ENCODE data around the gene CCDC57. TPM values are rescaled to one million over a fixed set of nuclear protein-coding genes. Genes with fewer than 3 reads are reported as not detected.

The CCDC57 gene
- total RNA-seq, 1 donor from 2014 or later, result 37.2 TPM

- H3K27ac Mint-ChIP-seq (ENCODE audit: unreplicated experiment), result no peak overlapping the region
- H3K4me1 Mint-ChIP-seq (ENCODE audit: unreplicated experiment), result no peaks in the 10 kb centered on the region
- H3K4me3 Mint-ChIP-seq (ENCODE audit: unreplicated experiment), result no peak overlapping the region
- no peak for TF ChIP-seq CTCF (IDR thresholded peaks at IDR 0.05; ENCODE audit: unreplicated experiment)
- no peaks in the 10 kb centered on the region for H3K36me3 Mint-ChIP-seq (ENCODE audit: low read depth, unreplicated experiment)
- H3K9me3 Mint-ChIP-seq (ENCODE audit: unreplicated experiment), result no peaks in the 10 kb centered on the region
- no peak for DNase-seq (ENCODE audit: low spot score)
- H3K27me3 Mint-ChIP-seq (ENCODE audit: unreplicated experiment), result peaks cover 6% of the 10 kb centered on the region
Observed at GRCh38 chr17:82060614-82061013, 152.0 kb downstream of the CCDC57 start.

- peaks cover 6% of the 10 kb centered on the region for H3K27me3 Mint-ChIP-seq (ENCODE audit: unreplicated experiment)
- no peak for DNase-seq (ENCODE audit: low spot score)
- H3K36me3 Mint-ChIP-seq (ENCODE audit: low read depth, unreplicated experiment), result no peaks in the 10 kb centered on the region
- no peak overlapping the region for H3K27ac Mint-ChIP-seq (ENCODE audit: unreplicated experiment)
- TF ChIP-seq CTCF (IDR thresholded peaks at IDR 0.05; ENCODE audit: unreplicated experiment), result no peak
- H3K4me3 Mint-ChIP-seq (ENCODE audit: unreplicated experiment), result no peak overlapping the region
- H3K9me3 Mint-ChIP-seq (ENCODE audit: unreplicated experiment), result no peaks in the 10 kb centered on the region
- H3K4me1 Mint-ChIP-seq (ENCODE audit: unreplicated experiment), result no peaks in the 10 kb centered on the region
Observed at GRCh38 chr17:82060001-82060380, 152.7 kb downstream of the CCDC57 start.

- TF ChIP-seq CTCF (IDR thresholded peaks at IDR 0.05; ENCODE audit: unreplicated experiment), result no peak
- Mint-ChIP-seq H3K27me3 (ENCODE audit: unreplicated experiment) (peaks cover 6% of the 10 kb centered on the region), H3K9me3 (ENCODE audit: unreplicated experiment) (no peaks in the 10 kb centered on the region), H3K4me1 (ENCODE audit: unreplicated experiment) (no peaks in the 10 kb centered on the region), H3K27ac (ENCODE audit: unreplicated experiment) (no peak overlapping the region), H3K36me3 (ENCODE audit: low read depth, unreplicated experiment) (no peaks in the 10 kb centered on the region), H3K4me3 (ENCODE audit: unreplicated experiment) (no peak overlapping the region)
- DNase-seq (ENCODE audit: low spot score), result no peak
Observed at GRCh38 chr17:82059272-82060000, 153.2 kb downstream of the CCDC57 start.

GRCh38 chr17:82058855-82059249, 153.8 kb downstream of the CCDC57 start:
- DNase-seq (ENCODE audit: low spot score), result no peak
- no peaks in the 10 kb centered on the region for H3K4me1 Mint-ChIP-seq (ENCODE audit: unreplicated experiment)
- no peak overlapping the region for H3K27ac Mint-ChIP-seq (ENCODE audit: unreplicated experiment)
- H3K4me3 Mint-ChIP-seq (ENCODE audit: unreplicated experiment), result no peak overlapping the region
- no peak for TF ChIP-seq CTCF (IDR thresholded peaks at IDR 0.05; ENCODE audit: unreplicated experiment)
- H3K27me3 Mint-ChIP-seq (ENCODE audit: unreplicated experiment), result peaks cover 7% of the 10 kb centered on the region
- no peaks in the 10 kb centered on the region for H3K9me3 Mint-ChIP-seq (ENCODE audit: unreplicated experiment)
- H3K36me3 Mint-ChIP-seq (ENCODE audit: low read depth, unreplicated experiment), result no peaks in the 10 kb centered on the region

GRCh38 chr17:82058230-82058854, 154.3 kb downstream of the CCDC57 start:
- no peaks in the 10 kb centered on the region for H3K4me1 Mint-ChIP-seq (ENCODE audit: unreplicated experiment)
- no peak for TF ChIP-seq CTCF (IDR thresholded peaks at IDR 0.05; ENCODE audit: unreplicated experiment)
- no peak overlapping the region for H3K27ac Mint-ChIP-seq (ENCODE audit: unreplicated experiment)
- no peak for DNase-seq (ENCODE audit: low spot score)
- H3K4me3 Mint-ChIP-seq (ENCODE audit: unreplicated experiment), result no peak overlapping the region
- H3K27me3 Mint-ChIP-seq (ENCODE audit: unreplicated experiment), result peaks cover 10% of the 10 kb centered on the region
- no peaks in the 10 kb centered on the region for H3K9me3 Mint-ChIP-seq (ENCODE audit: unreplicated experiment)
- H3K36me3 Mint-ChIP-seq (ENCODE audit: low read depth, unreplicated experiment), result no peaks in the 10 kb centered on the region

All from endothelial cell (in vitro differentiated cells).